BJ (cell line): Measurements from ENCODE around the gene RNASE8. TPM values are rescaled to one million over a fixed set of nuclear protein-coding genes. Genes with fewer than 3 reads are reported as not detected.

Source experiments
- CTCF ChIA-PET: fragments of 350-600 bp; formaldehyde crosslinking; extraction: SDS; loops from one replicate; lab custom pipeline; 2021; ENCODE audit warnings: antibody characterized with exemption, inconsistent platforms; lab: Yijun Ruan, JAX
- POLR2A ChIA-PET: fragments of 300-600 bp; sonication (Branson Sonifier 250); formaldehyde crosslinking; extraction: SDS; loops from one replicate; lab custom pipeline; 2021; ENCODE audit warnings: antibody characterized with exemption; lab: Charles Lee
- DNase-seq: peaks from one replicate; pipeline ENCODE4 v3.0.0-alpha.2; 2011; ENCODE audit warnings: low read depth
- H3K27me3 ChIP-seq: 2 replicates; pipeline ENCODE4 v1.6.0; 2011; ENCODE audit warnings: low read length; ENCODE audit not compliant: control insufficient read depth, insufficient read depth
- H3K36me3 ChIP-seq: 2 replicates; pipeline ENCODE4 v1.5.1; 2011; ENCODE audit warnings: low read length; ENCODE audit not compliant: control insufficient read depth, insufficient read depth
- H3K4me3 ChIP-seq: 2 replicates; pipeline ENCODE4 v1.5.1; 2011; ENCODE audit warnings: low read depth, mild to moderate bottlenecking, control low read depth, low read length
- polyA plus RNA-seq: library from polyadenylated mRNA; depleted of rRNA; stranded (reverse); fragments of >200 nt; gene quantifications from 2 replicates; pipeline ENCODE4 v1.2.3, GENCODE V29; 2011
- TF ChIP-seq, protein P1 (sequence below): IDR thresholded peaks from 2 replicates; pipeline ENCODE4 v1.5.1; 2011; ENCODE audit warnings: low read depth, mild to moderate bottlenecking, control low read depth, inconsistent platforms, low read length, moderate library complexity; ENCODE audit not compliant: insufficient read depth

Gene RNASE8
- polyA plus RNA-seq, 1 experiment, result not detected

DNA sequence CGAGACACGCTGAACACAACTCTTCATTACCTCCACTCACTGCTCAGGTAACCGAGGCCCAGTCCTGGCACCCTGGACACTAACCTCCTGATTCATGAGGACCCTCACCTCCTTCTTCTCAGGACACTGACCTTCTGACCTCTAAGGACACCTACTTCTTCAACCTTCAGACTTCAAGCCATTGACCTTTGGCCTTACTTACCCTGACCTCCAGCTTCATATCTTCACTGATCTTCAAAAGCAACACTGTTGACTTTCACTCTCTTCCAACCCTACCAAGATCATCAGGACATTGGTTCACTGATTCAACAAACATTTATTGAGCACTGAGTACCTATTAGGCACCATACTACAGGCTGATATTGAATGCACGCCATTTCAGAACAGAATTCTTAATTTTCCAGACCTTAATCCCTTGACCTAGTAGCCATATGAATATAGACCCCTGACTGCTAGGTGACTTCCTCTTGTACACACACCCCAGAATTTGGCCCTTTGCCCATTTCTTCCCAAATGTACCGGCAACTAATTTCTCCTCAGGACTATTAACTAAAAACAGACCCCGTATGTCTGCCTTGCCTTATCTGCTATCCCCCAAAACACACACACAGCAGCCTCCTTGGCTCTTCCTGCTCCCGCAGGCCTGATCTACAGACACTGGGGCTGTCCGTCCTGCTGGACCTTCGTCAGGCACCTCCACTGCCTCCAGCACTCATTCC, 18.3 kb downstream of the RNASE8 start:
- Histone ChIP-seq H3K36me3 (peaks cover 53% of the 10 kb centered on the region), H3K4me3 (no peak overlapping the region), H3K27me3 (no peaks in the 10 kb centered on the region)
- DNase-seq, result no peak
- CTCF ChIA-PET, result interaction anchor here (1.2 to 6.3 kb wide), 4 partner anchors 10 to 105 kb away, joined by 3 to 117 read pairs (median 52); partner anchors contain the start of gene TMEM253
- POLR2A ChIA-PET, result no interaction called here
- TF ChIP-seq, protein P1, sequence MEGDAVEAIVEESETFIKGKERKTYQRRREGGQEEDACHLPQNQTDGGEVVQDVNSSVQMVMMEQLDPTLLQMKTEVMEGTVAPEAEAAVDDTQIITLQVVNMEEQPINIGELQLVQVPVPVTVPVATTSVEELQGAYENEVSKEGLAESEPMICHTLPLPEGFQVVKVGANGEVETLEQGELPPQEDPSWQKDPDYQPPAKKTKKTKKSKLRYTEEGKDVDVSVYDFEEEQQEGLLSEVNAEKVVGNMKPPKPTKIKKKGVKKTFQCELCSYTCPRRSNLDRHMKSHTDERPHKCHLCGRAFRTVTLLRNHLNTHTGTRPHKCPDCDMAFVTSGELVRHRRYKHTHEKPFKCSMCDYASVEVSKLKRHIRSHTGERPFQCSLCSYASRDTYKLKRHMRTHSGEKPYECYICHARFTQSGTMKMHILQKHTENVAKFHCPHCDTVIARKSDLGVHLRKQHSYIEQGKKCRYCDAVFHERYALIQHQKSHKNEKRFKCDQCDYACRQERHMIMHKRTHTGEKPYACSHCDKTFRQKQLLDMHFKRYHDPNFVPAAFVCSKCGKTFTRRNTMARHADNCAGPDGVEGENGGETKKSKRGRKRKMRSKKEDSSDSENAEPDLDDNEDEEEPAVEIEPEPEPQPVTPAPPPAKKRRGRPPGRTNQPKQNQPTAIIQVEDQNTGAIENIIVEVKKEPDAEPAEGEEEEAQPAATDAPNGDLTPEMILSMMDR, result no peak

DNA sequence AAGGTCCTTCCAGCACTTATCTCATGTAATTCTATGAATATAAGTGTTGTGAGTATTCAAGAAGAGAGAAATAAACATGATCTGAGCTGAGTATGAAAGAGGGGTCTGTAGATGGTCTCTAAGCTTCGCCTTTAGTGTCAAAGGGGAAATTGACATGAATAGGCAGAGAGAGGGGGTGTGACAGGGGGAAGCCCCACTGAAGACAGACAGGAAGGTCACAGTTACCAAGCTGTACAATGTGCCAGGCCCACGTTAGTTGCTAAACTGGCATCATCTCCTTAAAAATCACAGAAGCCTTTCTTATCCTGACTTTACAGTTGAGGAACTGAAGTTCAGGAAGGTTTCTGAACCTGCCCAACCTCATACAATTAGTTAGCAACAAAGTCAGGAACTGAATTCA, 20.1 kb downstream of the RNASE8 start:
- Histone ChIP-seq H3K4me3 (no peak overlapping the region), H3K36me3 (peaks cover 70% of the 10 kb centered on the region), H3K27me3 (no peaks in the 10 kb centered on the region)
- no peak for DNase-seq
- TF ChIP-seq, protein P1, result no peak
- ChIA-PET POLR2A (no interaction called here), CTCF (interaction anchor here (1.3 to 6.1 kb wide), 3 partner anchors 8 to 15 kb away, joined by 3 to 38 read pairs (median 3); no protein-coding TSS in a partner anchor)

DNA sequence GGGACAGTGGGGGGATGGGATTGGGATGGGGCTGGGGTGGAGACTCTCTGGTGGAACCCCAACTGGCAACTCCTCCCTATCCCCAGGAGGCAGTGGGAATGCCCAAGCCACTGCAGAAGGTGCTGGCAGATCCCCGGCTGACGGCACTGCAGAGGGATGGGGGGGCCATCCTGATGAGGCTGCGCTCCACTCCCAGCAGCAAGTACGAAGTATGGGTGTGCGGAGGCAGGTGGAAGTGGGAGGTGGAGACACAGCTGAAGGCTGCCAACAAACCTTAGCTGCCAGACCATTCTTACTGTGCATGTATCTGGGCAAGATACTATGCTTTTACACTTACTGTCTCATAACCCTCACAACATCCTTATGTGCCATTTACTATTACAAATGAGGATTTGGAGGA, 20.7 kb downstream of the RNASE8 start:
- H3K27me3 ChIP-seq, result no peaks in the 10 kb centered on the region
- POLR2A ChIA-PET, result no interaction called here
- H3K4me3 ChIP-seq, result no peak overlapping the region
- TF ChIP-seq, protein P1, result no peak
- peaks cover 70% of the 10 kb centered on the region for H3K36me3 ChIP-seq
- DNase-seq, result no peak
- CTCF ChIA-PET, result interaction anchor here (1.3 to 6.1 kb wide), 3 partner anchors 10 to 14 kb away, joined by 3 to 38 read pairs (median 11); no protein-coding TSS in a partner anchor

DNA sequence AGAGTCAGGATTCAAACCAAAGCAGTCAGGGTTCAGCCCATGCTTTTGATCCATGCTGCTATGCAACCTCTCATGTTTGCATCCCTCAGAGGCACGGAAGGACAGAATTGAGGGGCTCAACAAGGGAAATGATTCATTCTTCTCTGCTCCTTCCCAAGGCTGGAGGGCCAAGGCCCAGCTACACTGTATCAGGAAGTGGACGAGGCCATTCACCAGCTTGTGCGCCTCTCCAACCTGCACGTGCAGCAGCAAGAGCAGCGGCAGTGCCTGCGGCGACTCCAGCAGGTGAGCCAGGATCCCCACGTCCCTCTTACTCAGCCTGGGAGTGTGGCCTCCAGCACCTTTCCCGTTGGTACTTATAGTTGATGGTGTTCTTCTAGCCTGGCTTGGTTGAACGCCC, 21.1 kb downstream of the RNASE8 start:
- H3K27me3 ChIP-seq, result no peaks in the 10 kb centered on the region
- peaks cover 67% of the 10 kb centered on the region for H3K36me3 ChIP-seq
- TF ChIP-seq, protein P1, result no peak
- no peak for DNase-seq
- ChIA-PET CTCF (interaction anchor here (1.7 to 6.1 kb wide), 3 partner anchors 10 to 14 kb away, joined by 7 to 38 read pairs (median 11); no protein-coding TSS in a partner anchor), POLR2A (no interaction called here)
- H3K4me3 ChIP-seq, result no peak overlapping the region

DNA sequence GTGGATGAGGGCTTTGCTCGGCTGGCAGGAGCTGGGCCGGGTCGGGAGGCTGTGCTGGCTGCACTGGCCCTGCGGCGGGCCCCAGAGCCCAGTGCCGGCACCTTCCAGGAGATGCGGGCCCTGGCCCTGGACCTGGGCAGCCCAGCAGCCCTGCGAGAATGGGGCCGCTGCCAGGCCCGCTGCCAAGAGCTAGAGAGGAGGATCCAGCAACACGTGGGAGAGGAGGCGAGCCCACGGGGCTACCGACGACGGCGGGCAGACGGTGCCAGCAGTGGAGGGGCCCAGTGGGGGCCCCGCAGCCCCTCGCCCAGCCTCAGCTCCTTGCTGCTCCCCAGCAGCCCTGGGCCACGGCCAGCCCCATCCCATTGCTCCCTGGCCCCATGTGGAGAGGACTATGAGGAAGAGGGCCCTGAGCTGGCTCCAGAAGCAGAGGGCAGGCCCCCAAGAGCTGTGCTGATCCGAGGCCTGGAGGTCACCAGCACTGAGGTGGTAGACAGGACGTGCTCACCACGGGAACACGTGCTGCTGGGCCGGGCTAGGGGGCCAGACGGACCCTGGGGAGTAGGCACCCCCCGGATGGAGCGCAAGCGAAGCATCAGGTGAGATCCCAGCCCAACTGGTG, 24.0 kb downstream of the RNASE8 start:
- no peaks in the 10 kb centered on the region for H3K27me3 ChIP-seq
- peaks cover 49% of the 10 kb centered on the region for H3K36me3 ChIP-seq
- TF ChIP-seq, protein P1, result no peak
- CTCF ChIA-PET, result interaction anchor here (1.3 to 6.1 kb wide), 2 partner anchors 11 to 67 kb away, joined by 3 to 38 read pairs; no protein-coding TSS in a partner anchor
- POLR2A ChIA-PET, result no interaction called here
- no peak for DNase-seq
- no peak overlapping the region for H3K4me3 ChIP-seq
